Measurements from ENCODE around the gene TTC22.

- TF ChIP-seq POLR2A (IDR thresholded peaks at IDR 0.05) (no peak), CTCF (IDR thresholded peaks at IDR 0.05) (no peak), EP300 (IDR thresholded peaks at IDR 0.05) (no peak)
Observed at GRCh38 chr1:54795841-54796468, 5.2 kb downstream of the TTC22 start.
